NCI-H2081 treated with DMSO at 0.1 percent for 48 hours (cell line): ENCODE data around the gene TUBB8B.
"Not testable (repeated sequence)": the region's sequence is repeated elsewhere in the genome, so short reads cannot be mapped to it uniquely, and the experiment has no call there.

ENCODE experiments used
- DNase-seq: peaks from one replicate; lab custom pipeline; 2025; lab: John Stamatoyannopoulos, UW

The TUBB8B gene

DNA sequence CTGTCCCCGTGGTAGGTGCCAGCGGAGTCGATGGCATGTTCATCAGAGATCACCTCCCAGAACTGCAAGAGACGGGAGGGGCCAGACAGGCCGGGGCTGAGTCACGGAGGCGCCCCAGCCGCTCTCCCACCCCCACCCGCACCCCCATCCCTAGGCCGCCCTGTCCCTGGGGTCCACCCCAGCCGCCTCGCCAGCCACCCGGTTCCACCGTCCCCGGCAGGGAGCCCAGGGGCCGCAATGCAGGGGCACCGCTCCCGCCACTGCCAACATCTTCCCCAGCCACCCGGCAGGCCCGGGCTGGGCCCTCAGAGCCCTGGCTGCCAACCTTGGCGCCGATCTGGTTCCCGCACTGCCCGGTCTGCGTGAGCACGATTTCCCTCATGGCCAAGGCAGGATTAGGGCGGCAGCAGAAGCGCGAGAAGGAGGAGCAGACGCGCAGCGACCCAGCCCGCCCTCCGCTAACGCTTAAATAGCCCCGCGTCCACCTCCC lies at the start of gene TUBB8B:
Gene TUBB8B (minus strand): TSS at position 440 of the 490 bp plus-strand sequence. CDS start 58 bp downstream, at position 382.
- DNase-seq: not testable (repeated sequence)

DNA sequence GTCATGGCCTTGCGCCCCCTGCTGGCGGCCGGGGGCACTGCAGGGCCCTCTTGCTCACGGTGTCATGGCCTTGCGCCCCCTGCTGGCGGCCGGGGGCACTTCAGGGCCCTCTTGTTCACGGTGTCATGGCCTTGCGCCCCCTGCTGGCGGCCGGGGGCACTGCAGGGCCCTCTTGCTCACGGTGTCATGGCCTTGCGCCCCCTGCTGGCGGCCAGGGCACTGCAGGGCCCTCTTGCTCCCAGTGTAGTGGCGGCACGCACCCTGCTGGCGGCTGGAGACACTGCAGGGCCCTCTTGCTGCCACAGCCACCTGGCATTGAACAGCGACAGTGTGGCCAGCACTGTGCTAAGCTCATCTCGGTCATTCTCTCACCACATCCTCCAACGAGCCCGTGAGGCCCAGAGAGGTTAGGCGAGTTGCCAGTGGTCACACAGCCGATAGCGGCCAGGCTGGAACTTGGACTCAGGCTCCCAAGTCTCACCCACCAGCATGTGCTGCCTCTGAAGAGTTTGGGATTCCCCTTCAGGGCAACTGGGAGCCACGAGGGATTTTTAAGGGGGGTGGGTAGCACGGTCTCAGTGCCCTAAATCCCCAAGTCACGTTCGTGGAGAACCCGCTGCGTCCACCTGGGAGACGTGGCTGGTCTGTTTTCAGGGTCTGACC lies 48.0 kb upstream of the TUBB8B start:
- DNase-seq: not testable (repeated sequence)

DNA sequence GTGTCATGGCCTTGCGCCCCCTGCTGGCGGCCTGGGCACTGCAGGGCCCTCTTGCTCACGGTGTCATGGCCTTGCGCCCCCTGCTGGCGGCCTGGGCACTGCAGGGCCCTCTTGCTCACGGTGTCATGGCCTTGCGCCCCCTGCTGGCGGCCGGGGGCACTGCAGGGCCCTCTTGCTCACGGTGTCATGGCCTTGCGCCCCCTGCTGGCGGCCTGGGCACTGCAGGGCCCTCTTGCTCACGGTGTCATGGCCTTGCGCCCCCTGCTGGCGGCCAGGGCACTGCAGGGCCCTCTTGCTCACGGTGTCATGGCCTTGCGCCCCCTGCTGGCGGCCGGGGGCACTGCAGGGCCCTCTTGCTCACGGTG lies 47.3 kb upstream of the TUBB8B start:
- not testable (repeated sequence) for DNase-seq

DNA sequence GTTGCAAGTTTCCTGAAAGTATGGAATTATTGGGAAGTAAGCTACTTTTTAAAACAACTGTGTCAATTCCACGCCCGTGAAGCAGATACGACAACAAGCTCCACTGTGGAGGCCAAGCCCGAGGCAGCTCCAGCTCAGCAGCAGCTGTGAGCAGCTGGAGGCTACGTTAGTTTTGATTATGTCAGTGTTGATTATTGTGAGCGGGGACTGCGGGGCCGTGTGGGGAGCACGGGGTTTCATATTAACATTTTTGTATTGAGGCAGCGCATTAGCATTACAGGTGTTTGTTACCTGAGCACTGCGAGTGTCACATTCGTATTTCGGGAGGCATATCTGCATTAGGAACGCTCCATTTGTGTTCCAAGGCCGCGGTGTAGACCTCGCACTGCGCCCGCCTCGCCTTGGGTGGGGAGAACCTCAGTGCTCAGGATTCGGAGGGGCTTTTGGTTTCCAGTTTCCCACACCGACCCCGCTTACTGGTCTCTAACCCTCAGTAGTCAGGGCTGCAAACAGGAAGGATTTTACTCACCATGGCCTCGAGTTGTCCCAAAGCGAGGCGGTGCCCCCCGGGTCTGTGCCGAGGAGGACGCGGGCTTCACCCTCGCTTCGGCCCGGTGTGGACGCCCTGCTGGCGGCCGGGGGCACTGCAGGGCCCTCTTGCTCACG lies 46.8 kb upstream of the TUBB8B start:
- DNase-seq: not testable (repeated sequence)

DNA sequence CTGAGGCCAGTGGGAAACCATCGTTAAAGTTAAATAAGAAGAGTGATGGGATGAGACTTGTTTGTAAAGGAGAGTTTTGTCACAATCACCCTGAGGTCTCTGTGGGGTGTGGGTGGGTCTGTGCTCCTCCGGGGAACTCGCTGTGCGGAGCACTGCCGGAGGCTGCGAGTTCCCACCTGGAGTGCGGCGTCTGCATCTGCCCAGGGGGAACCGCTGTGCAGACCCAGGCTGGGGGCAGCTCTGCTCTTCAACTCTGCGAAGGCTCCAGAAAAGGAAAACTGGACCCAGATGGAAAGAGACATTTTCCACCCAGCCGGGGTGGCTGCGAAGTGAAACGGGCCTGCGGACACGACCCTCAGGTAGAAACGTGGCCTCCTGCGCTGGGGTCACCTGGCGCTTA lies 46.2 kb upstream of the TUBB8B start:
- not testable (repeated sequence) for DNase-seq

DNA sequence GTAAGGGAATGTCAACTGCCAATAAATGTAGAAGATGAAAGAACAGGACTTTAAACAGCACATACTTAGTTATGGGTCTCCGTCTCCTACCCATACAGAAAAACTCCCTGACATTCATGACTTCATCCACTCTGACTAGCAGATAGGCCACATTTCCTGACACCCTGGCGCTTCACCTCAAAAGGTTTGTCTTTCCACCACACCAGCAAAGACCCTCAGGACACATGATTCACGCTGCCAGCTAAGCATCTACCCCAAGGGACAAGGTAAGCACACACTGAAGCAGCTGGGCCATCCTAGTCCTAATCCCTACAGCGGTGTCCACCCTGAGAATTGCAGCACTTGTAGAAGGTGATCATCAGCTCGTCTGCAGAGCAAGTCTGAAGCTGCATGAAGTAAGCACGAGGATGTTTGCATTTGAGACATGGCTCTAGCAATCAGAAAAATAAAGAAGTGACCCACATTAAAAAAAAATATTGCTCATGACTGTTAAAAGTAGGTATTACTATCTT lies 44.5 kb upstream of the TUBB8B start:
- DNase-seq: not testable (repeated sequence)

DNA sequence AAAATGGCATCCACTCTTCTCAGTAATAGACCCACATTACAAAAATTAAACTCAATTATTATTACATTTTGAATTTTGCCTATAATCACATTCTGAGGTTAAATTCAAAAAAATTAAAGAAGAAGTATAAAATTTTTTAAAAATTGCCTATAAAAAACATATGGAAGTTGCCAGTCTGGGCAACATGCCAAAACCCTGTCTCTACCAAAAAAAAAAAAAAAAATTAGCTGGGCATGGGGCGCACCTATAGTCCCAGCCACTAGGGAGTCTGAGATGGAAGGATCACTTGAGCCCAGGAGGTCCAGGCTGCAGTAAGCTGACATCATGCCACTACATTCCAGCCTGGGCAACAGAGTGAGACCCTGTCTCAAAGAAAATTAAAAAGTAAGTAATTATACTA lies 42.1 kb upstream of the TUBB8B start:
- not testable (repeated sequence) for DNase-seq

DNA sequence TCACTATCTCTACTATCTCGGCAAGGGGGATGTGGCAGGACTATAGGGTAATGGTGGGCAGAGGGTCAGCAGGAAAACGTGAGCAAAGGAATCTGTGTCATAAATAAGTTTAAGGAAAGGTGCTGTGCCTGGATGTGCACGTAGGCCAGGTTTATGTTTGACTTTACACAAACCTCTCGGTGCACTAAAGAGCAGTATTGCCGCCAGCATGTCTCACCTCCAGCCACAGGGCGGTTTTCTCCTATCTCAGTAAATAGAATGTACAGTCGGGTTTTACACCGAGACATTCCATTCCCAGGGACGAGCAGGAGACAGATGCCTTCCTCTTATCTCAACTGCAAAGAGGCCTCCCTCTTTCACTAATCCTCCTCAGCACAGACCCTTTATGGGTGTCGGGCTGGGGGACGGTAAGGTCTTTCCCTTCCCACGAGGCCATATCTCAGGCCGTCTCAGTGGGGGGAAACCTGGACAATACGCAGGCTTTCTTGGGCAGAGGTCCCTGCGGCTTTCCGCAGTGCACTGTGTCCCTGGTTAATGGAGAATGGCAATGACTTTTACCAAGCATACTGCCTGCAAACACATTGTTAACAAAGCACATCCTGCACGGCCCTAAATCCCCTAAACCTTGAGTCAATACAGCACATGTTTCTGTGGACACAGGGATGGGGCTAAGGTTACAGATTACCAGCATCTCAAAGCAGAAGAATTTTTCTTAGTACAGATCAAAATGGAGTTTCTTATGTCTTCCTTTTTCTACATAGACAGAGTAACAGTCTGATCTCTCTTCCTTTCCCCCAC lies 41.2 kb upstream of the TUBB8B start:
- DNase-seq: not testable (repeated sequence)

DNA sequence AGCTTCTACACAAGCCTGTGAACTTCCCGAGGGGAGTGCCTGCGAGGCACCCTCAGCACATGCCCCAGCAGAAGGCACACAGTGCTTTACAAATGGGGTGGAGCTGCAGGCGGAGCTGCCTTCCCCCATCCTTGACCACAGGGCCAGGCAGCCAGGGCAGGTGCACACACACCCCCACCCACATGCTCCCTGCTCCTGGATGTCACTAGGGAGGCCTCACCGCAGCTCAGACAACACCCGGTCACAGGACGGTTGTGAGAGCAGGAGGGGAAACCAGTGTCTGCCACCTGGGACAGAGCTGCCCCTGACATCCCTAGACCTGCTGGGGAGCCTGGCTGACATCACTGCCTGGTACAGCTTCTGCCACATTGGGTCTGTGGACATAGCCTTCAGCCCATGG lies 39.7 kb upstream of the TUBB8B start:
- not testable (repeated sequence) for DNase-seq

DNA sequence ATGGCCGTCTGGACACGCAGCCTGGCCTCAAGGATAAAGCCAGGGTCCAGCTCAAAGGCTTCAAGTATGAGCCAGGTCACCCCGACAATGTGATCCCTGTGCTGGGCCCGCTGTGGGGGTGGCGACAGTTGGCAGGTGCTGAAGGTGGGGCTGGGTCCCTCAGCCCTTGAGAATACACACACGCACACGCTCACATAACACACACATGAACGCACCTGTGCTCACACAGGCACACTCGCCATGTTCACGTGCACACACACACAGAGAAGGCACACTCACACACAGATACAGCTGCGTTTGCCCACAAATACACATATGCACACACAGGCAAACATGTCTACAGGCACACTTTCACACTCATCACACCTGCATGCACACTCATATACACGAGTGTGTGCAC lies 35.4 kb upstream of the TUBB8B start:
- DNase-seq: not testable (repeated sequence)

DNA sequence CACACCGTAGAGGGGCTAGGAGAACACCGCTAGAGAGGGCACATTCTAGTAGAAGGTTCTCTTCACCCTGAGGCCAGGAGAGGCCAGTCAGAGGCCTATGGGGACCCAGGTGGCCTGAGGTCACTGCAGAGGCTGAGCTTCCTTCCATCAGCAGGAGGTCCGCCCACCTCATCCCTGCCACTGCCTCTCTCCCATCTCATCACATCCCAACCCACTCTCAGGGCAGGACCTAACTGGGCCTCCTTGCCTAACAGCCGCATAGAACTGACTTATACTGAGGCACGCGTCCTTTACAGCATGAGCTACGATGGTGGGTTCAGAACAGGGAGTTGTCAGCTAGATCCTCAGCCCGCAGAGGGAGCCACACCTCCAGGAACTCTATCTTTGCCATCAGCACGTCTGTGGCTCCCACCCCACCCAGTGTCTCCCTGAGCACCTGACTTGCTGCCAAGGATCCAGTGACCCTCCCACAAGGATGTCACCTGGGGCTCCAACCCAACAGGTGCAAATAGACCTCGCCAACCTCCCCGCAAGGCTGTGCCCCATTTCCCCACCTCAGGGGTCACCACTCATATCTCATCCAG lies 33.3 kb upstream of the TUBB8B start:
- DNase-seq: not testable (repeated sequence)

DNA sequence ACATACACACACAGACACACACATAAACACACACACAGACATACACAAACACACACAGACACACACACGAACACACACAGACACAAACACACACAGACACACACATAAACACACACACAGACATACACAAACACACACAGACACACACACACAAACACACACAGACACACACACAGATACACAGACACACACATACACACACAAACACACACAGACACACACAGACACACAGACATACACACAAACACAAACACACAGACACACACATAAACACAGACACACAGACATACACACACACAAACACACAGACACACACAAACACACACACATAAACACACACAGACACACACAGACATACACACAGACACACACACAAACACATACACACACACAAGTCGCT lies 31.5 kb upstream of the TUBB8B start:
- not testable (repeated sequence) for DNase-seq

DNA sequence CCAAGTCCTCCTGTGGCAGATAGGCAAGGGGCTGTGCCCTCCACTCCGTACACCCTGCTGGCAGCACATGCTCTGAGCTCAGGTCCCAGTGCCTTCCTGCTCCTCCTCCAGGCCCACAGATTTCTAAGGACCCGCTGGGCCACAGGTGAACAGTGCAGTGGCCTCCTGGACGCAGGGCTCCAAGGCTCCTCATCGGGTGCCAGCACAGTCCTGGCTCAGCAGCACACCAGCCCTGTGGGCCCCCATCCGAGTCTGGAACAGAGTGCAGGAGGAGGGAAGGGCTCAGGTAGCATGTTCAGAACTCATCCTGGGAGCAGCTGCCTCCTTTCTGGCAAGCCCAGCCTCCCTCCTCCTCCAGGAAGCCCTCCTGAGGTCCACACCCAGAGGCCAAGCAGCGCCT lies 30.8 kb upstream of the TUBB8B start:
- not testable (repeated sequence) for DNase-seq

DNA sequence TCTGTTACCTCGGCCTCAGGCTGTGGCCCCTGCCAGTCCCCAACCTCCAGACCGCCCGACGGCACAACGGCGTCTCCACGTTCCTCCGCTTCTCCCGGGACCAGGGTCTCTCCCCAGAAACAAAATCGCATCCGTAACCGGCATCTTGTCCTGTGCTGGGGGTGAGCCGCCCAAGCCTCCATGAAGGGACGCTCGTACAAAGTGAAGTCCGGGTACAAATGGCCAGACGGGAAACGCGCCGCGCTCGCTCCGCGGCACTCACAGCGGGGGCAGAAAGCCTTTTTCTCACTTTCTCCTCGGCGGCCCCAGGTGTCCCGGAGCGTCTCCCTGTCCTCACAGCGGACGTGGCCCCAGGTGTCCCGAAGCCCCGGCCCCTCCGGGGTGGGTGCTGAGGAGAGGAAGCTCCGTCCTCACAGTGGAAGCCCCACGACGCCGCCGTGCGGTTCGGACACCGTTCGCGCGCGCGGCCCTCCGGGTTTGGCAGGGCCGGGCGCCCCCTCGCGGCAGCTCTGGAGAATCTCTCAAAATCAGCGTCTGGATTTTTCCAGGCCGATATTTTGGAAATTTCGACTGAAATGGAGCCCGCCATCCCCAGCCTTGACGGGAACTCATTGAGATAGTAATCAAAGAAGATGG lies 26.2 kb upstream of the TUBB8B start:
- DNase-seq: not testable (repeated sequence)

DNA sequence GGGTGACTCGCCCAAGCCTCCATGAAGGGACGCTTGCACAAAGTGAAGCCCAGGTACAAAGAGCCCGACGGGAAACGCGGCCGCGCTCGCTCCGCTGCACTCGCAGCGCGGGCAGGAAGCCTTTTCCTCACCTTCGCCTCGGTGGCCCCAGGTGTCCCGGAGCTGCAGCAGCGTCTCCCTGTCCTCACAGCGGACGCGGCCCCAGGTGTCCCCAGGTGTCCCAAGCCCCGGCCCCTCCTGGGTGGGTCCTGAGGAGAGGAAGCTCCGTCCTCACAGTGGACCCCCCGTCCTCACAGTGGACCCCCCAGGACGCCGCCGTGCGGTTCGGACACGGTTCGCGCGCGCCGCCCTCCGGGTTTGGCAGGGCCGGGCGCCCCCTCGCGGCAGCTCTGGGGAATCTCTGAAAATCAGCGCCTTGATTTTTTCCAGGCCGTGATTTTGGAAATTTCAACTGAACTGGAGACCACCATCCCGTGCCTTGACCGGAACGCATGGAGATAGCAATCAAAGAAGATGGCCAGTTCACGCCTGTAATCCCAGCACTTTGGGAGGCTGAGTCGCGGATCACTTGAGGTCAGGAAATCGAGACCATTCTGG lies 23.9 kb upstream of the TUBB8B start:
- DNase-seq: not testable (repeated sequence)

DNA sequence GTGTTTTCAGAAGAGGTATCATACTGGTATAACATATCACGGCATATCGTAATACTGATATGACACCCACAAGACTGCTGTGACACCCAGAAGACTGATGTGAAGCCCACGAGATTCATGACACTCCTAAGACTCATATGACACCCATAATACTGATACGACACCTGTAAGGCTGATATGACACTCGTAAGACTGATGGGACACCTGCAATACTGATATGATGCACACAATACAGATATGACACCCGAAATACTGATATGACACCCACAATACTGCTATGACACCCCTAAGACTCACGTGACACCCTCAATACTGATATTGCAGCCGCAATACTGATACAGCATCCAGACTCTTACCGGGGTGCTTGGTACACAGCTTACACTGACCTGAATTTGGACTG lies 18.3 kb upstream of the TUBB8B start:
- DNase-seq: not testable (repeated sequence)

DNA sequence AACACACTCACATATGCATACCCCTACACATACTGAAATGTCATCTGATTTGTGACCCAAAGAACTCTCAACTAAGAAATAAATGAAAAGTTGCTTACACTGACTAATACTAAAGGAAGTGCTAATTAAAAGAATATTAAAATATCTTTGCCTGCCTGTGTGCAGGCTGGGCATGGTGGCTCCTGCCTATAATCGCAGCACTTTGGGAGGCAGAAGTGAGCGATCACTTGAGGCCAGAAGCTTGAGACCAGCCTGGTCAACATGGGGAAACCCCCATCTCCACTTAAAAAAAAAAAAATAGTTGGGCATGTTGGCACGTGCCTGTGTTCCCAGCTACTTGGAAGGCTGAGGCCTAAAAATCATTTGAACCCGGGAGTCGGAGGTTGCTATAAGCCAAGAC lies 14.9 kb upstream of the TUBB8B start:
- not testable (repeated sequence) for DNase-seq

DNA sequence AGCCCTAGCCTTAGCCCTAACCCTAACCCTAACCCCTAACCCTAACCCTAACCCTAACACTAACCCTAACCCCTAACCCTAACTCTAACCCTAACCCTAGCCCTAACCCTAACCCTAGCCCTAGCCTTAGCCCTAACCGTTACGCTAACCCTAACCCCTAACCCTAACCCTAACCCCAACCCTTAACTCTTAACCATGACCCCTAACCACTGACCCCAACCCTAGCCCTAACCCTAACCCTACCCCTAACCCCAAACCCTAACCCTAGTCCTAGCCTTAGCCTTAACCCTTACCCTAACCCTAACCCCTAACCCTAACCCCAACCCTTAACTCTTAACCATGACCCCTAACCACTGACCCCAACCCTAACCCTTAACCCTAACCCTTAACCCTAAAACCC lies 14.2 kb upstream of the TUBB8B start:
- not testable (repeated sequence) for DNase-seq

DNA sequence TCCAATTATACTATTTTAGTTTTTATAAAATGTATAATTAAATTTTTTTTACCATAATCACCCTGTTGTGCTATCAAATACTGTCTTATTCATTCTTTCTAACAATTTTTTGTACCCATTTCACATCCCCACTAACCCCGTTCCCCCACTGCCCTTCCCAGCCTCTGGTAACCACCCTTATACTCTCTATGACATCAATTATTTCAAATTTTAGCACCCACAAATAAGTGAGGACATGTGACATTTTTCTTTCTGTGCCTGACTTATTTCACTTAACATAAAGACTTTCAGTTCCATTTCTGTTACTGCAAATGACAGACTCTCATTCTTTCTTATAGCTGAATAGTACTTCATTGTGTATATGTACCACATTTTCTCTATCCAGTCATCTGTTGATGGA lies 5.0 kb upstream of the TUBB8B start:
- DNase-seq: not testable (repeated sequence)

DNA sequence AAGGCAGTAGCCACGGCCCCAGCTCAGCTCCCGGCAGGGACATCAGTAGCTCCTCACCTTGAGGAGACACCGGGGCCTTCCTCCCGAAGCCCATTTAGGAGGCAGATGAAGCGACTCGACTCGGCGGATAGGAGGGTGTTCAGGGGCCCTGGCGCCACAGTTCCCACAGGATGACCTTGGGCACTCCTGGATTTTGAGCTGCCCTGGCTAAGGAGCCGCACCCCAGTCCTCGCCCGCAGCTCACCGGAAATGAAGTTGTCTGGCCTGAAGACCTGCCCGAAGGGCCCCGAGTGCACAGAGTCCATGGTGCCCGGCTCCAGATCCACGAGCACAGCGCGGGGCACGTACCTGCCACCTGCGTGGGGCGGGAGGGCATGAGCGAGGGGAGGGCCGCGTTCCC lies 719 bp downstream of the TUBB8B start:
- not testable (repeated sequence) for DNase-seq

DNA sequence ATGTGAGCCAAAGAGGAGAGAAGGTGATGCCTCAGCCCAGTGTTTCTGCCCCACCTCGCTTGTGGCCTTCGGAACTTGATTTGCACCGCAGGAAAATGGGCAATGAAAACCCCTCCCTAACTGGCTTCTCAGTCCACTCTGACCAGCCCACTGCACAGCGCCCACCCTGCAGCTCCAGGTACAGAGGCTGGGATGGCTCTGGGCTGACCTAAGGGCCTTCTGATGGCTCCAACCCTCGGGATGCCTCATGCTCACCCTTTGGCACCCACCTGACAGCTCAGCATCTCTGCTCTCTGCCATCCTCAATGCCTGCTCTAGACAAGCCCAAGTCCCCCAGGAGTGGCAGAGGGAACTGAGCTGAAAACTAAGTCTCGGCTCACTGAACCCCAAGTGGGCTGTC lies 36.2 kb downstream of the TUBB8B start:
- not testable (repeated sequence) for DNase-seq
